Measurements from ENCODE around the gene ELMOD1.

ELMOD1 gene

DNA sequence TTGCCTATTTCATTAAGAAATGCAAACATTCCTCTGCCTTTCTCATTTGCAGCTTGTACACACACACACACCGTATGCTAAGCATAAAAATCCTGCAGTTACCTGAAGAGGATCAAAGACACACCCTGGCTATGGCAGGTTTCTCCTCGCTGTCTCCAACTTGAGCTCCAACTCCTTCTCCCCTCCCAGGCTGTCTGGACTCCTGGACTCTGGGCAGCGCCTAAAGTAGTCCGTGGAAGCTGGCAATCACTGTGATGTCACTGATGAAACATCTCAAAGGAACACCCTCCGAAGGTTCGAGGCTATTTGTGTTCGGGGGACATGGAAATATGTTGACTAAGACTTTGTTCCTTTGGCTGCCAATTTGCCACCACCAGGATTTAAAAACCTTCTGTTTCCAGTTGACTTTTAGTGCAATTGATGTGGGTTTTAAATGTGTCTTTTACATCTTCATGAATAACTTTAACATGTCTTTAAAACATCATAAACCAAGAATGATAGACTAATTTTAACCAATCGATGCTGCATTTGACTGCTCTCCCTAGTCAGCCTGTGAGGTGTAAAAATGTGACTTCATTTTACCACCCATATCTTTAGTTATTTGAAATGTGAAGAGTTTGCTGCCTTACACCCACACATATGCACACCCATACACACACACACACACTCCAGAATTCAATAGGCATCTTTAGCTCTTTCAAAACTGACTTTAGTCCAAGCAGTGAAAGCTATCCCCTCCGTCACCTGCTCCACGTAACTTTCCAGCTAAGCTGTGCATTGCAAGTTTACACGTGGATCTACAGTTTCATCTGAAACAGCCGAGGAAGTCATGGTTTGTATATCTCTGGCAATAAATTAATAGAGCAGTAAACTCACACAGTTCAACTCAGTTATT is 121.2 kb downstream of the ELMOD1 start, which contains the start of gene SLN:
Gene SLN (minus strand): TSS at position 196 of the 895 bp plus-strand sequence.
- TF ChIP-seq ZBTB7A (IDR thresholded peaks at IDR 0.05; ENCODE audit: low read depth), result no peak
- TF ChIP-seq CEBPB (IDR thresholded peaks at IDR 0.05), result no peak
- TF ChIP-seq, protein P1, sequence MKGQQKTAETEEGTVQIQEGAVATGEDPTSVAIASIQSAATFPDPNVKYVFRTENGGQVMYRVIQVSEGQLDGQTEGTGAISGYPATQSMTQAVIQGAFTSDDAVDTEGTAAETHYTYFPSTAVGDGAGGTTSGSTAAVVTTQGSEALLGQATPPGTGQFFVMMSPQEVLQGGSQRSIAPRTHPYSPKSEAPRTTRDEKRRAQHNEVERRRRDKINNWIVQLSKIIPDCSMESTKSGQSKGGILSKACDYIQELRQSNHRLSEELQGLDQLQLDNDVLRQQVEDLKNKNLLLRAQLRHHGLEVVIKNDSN (IDR thresholded peaks at IDR 0.05), result no peak
- no peak for TF ChIP-seq TAF1 (IDR thresholded peaks at IDR 0.05; ENCODE audit: low read depth)
- TF ChIP-seq RAD21 (IDR thresholded peaks at IDR 0.05; ENCODE audit: low read depth), result no peak
- TF ChIP-seq TEAD4 (IDR thresholded peaks at IDR 0.05), result no peak
- TF ChIP-seq, protein P2, sequence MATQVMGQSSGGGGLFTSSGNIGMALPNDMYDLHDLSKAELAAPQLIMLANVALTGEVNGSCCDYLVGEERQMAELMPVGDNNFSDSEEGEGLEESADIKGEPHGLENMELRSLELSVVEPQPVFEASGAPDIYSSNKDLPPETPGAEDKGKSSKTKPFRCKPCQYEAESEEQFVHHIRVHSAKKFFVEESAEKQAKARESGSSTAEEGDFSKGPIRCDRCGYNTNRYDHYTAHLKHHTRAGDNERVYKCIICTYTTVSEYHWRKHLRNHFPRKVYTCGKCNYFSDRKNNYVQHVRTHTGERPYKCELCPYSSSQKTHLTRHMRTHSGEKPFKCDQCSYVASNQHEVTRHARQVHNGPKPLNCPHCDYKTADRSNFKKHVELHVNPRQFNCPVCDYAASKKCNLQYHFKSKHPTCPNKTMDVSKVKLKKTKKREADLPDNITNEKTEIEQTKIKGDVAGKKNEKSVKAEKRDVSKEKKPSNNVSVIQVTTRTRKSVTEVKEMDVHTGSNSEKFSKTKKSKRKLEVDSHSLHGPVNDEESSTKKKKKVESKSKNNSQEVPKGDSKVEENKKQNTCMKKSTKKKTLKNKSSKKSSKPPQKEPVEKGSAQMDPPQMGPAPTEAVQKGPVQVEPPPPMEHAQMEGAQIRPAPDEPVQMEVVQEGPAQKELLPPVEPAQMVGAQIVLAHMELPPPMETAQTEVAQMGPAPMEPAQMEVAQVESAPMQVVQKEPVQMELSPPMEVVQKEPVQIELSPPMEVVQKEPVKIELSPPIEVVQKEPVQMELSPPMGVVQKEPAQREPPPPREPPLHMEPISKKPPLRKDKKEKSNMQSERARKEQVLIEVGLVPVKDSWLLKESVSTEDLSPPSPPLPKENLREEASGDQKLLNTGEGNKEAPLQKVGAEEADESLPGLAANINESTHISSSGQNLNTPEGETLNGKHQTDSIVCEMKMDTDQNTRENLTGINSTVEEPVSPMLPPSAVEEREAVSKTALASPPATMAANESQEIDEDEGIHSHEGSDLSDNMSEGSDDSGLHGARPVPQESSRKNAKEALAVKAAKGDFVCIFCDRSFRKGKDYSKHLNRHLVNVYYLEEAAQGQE (IDR thresholded peaks at IDR 0.05; ENCODE audit: low read depth), result no peak
- TF ChIP-seq EP300 (IDR thresholded peaks at IDR 0.05; ENCODE audit: borderline replicate concordance), result no peak
- TF ChIP-seq YY1 (IDR thresholded peaks at IDR 0.05; ENCODE audit: low read depth), result no peak
- TF ChIP-seq, protein P3, sequence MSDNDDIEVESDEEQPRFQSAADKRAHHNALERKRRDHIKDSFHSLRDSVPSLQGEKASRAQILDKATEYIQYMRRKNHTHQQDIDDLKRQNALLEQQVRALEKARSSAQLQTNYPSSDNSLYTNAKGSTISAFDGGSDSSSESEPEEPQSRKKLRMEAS (IDR thresholded peaks at IDR 0.05), result no peak
- no peak for TF ChIP-seq TCF12 (IDR thresholded peaks at IDR 0.05; ENCODE audit: low read depth)

GRCh38 chr11:107713009-107713408 is 122.1 kb downstream of the ELMOD1 start:
- no peak for TF ChIP-seq NFIC (IDR thresholded peaks at IDR 0.05)
